ENCODE results near the gene MAPK9.

DNA sequence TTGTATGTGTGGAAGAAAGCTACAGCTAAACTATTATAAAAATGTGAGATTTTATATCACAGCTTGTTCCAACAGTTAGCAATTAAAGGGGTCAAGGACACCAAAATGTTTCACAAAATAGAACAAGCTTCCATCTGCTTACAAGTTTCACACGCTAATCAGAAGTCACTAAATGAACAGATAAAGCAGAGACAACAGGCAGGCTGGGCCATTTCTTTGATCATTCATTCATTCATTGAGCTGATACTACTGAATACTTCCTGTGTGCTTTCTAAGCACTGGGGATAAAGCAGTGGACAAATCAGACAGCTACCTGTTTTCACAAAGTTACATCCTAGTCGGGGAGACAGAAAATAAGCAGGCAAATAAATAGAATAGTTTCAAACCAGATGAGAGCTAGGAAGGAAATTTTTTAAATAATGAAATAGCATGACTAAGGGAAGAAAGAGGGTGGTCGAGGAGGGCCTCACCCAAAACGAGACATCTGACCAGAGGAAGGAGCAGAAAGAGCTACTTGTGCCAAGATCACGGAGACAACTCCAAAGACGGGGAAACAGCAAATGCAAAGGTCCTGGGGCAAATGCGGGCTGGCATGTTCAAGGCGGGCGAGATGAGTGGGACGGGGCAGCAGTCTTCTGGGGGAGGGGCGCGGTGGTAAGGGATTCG, 1.2 kb downstream of the MAPK9 start:
- TF ChIP-seq, protein P1, sequence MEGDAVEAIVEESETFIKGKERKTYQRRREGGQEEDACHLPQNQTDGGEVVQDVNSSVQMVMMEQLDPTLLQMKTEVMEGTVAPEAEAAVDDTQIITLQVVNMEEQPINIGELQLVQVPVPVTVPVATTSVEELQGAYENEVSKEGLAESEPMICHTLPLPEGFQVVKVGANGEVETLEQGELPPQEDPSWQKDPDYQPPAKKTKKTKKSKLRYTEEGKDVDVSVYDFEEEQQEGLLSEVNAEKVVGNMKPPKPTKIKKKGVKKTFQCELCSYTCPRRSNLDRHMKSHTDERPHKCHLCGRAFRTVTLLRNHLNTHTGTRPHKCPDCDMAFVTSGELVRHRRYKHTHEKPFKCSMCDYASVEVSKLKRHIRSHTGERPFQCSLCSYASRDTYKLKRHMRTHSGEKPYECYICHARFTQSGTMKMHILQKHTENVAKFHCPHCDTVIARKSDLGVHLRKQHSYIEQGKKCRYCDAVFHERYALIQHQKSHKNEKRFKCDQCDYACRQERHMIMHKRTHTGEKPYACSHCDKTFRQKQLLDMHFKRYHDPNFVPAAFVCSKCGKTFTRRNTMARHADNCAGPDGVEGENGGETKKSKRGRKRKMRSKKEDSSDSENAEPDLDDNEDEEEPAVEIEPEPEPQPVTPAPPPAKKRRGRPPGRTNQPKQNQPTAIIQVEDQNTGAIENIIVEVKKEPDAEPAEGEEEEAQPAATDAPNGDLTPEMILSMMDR (IDR thresholded peaks at IDR 0.05; ENCODE audit: borderline replicate concordance, extremely low read depth, low read length, poor library complexity, severe bottlenecking), result no peak
- no peak for TF ChIP-seq EZH2 (IDR thresholded peaks at IDR 0.05; ENCODE audit: borderline replicate concordance, low read depth, low read length, severe bottlenecking)
